NK-92 (cell line): ENCODE measurements around the gene GFOD1.

Source experiments
- DNase-seq: peaks from one replicate; lab custom pipeline; 2025; ENCODE audit not compliant: unreplicated experiment; lab: John Stamatoyannopoulos, UW

GFOD1 gene

GRCh38 chr6:13487122-13488014 lies at the start of gene GFOD1:
TSS of gene GFOD1 (minus strand) at chr6:13487600. CDS start at chr6:13486890, 710 bp downstream.
- DNase-seq, result no peak

GRCh38 chr6:13536796-13537526 lies 49.6 kb upstream of the GFOD1 start:
- DNase-seq, result no peak

- DNase-seq, result no peak
Measured at GRCh38 chr6:13535306-13535705, 47.9 kb upstream of the GFOD1 start.

GRCh38 chr6:13534536-13534935 lies 47.1 kb upstream of the GFOD1 start:
- no peak for DNase-seq

- no peak for DNase-seq
Measured at GRCh38 chr6:13531956-13532355, 44.6 kb upstream of the GFOD1 start.

- no peak for DNase-seq
Measured at GRCh38 chr6:13528777-13529343, 41.5 kb upstream of the GFOD1 start.

- DNase-seq, result no peak
Measured at GRCh38 chr6:13528232-13528631, 40.8 kb upstream of the GFOD1 start.

GRCh38 chr6:13527671-13528056 lies 40.3 kb upstream of the GFOD1 start:
- no peak for DNase-seq

- no peak for DNase-seq
Measured at GRCh38 chr6:13526727-13527670, 39.6 kb upstream of the GFOD1 start.

- no peak for DNase-seq
Measured at GRCh38 chr6:13526357-13526726, 38.9 kb upstream of the GFOD1 start.

GRCh38 chr6:13524801-13525508 lies 37.6 kb upstream of the GFOD1 start:
- DNase-seq, result no peak

GRCh38 chr6:13523826-13524622 lies 36.6 kb upstream of the GFOD1 start:
- DNase-seq, result no peak

GRCh38 chr6:13522656-13523055 lies 35.3 kb upstream of the GFOD1 start:
- no peak for DNase-seq

GRCh38 chr6:13519839-13520238 lies 32.4 kb upstream of the GFOD1 start:
- DNase-seq, result no peak

GRCh38 chr6:13517116-13517515 lies 29.7 kb upstream of the GFOD1 start:
- no peak for DNase-seq

- DNase-seq, result no peak
Measured at GRCh38 chr6:13515912-13516311, 28.5 kb upstream of the GFOD1 start.

- no peak for DNase-seq
Measured at GRCh38 chr6:13513626-13514502, 26.5 kb upstream of the GFOD1 start.

GRCh38 chr6:13512900-13513299 lies 25.5 kb upstream of the GFOD1 start:
- no peak for DNase-seq
